C4-2B (cell line): ENCODE data around the gene NUDT22.
A peak's percentile ranks its signal among the peaks of the same experiment; 100 is the strongest.

ENCODE experiments used
- H3K27ac ChIP-seq: fragments of 450-650 bp; 2 replicates; pipeline ENCODE4 v1.5.1; 2017
- ZFX ChIP-seq: fragments of 450-650 bp; IDR thresholded peaks from 2 replicates; pipeline ENCODE4 v1.6.1; 2017
- TF ChIP-seq, protein P1 (sequence below): fragments of 450-650 bp; conservative IDR thresholded peaks from 2 replicates; pipeline ENCODE4 v1.5.1; 2017; ENCODE audit warnings: mild to moderate bottlenecking

The NUDT22 gene

DNA sequence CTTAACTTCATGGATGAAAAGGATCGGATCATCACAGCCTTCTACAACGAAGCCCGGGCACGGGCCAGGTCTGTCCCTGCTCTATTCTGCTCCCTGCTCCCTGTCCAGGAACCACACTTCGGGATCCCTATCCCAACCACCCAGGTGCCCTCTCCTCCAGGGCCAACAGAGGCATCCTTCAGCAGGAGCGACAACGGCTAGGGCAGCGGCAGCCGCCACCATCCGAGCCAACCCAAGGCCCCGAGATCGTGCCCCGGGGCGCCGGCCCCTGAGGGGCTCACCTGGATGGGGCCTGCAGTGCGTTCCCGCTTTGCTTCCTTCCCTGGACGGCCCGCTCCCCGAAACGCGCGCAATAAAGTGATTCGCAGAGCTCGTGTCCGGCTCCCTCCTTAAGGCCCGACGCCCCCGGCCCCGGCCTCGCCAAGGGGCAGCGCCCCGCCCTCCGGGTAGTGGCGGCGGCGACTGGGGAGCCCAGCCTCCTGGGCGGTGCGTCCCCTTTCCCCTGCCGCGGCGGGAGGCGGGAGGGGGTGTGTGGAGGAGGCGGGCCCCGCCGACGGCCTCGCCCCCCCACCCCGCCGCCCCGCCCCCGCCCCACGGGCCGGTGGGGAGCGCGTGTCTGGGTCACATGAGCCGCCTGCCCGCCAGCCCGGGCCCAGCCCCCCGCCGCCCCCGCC is 8.0 kb downstream of the NUDT22 start, which contains the start of gene VEGFB:
Gene VEGFB, plus strand, starts transcription at position 672 of the 674 bp plus-strand sequence. CDS start 250 bp downstream, outside the sequence.
- no peak for TF ChIP-seq ZFX
- TF ChIP-seq, protein P1, sequence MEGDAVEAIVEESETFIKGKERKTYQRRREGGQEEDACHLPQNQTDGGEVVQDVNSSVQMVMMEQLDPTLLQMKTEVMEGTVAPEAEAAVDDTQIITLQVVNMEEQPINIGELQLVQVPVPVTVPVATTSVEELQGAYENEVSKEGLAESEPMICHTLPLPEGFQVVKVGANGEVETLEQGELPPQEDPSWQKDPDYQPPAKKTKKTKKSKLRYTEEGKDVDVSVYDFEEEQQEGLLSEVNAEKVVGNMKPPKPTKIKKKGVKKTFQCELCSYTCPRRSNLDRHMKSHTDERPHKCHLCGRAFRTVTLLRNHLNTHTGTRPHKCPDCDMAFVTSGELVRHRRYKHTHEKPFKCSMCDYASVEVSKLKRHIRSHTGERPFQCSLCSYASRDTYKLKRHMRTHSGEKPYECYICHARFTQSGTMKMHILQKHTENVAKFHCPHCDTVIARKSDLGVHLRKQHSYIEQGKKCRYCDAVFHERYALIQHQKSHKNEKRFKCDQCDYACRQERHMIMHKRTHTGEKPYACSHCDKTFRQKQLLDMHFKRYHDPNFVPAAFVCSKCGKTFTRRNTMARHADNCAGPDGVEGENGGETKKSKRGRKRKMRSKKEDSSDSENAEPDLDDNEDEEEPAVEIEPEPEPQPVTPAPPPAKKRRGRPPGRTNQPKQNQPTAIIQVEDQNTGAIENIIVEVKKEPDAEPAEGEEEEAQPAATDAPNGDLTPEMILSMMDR = no peak
- H3K27ac ChIP-seq = peak within 1 kb of the TSS; percentile 47

DNA sequence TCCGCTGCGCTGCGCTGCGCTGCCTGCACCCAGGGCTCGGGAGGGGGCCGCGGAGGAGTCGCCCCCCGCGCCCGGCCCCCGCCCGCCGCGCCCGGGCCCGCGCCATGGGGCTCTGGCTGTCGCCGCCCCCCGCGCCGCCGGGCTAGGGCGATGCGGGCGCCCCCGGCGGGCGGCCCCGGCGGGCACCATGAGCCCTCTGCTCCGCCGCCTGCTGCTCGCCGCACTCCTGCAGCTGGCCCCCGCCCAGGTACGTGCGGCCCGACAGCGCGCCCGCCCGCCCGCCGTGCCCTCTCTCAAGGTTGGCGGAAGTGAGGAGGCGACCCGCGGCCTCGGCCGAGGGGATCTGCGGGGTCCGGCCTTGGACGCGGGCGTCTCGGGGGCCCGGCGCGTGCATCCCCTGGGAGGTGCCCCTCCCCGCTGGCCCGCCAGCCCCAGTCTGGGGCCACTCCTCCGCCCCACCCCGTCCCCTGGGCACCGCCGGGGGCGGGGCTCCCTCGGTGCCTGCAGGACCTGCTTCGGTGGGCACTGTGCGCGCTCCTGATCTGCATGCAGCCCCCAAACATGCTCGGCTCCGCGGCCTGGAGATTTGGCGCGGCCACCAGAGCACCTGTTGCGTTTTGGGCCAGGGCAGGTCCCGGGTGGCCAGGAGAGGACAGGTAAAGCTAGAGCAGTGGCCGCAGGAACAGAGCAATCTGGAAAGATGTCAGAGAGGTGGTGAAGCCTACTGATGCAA is 8.7 kb downstream of the NUDT22 start:
- H3K27ac ChIP-seq = peak overlapping the region; percentile 47
- no peak for TF ChIP-seq ZFX
- TF ChIP-seq, protein P1 = no peak

DNA sequence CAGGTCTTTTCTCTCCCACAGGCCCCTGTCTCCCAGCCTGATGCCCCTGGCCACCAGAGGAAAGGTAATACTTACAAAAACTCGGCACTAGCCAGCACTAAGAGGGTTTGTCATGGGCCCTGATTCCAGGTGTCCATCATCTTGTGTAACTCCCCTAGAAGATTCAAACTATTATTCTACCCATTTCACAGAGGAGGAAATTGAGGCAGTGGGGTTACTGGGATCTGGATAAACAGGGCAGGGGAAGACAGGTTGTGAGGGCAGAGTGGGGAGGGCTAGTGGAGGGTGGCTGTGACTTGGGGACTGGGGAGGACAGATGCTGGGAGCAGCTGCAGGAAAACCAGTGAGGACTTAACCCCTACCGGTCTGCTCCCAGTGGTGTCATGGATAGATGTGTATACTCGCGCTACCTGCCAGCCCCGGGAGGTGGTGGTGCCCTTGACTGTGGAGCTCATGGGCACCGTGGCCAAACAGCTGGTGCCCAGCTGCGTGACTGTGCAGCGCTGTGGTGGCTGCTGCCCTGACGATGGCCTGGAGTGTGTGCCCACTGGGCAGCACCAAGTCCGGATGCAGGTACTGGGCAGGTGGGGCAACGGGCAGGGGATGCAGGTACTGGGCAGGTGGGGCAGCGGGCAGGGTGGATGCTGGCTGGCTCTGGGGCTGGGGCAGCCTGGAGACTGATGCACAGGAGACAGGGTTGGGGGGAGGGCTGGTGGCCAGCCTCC is 9.5 kb downstream of the NUDT22 start:
- H3K27ac ChIP-seq = peak overlapping the region; percentile 47
- TF ChIP-seq, protein P1 = no peak
- TF ChIP-seq ZFX = no peak

DNA sequence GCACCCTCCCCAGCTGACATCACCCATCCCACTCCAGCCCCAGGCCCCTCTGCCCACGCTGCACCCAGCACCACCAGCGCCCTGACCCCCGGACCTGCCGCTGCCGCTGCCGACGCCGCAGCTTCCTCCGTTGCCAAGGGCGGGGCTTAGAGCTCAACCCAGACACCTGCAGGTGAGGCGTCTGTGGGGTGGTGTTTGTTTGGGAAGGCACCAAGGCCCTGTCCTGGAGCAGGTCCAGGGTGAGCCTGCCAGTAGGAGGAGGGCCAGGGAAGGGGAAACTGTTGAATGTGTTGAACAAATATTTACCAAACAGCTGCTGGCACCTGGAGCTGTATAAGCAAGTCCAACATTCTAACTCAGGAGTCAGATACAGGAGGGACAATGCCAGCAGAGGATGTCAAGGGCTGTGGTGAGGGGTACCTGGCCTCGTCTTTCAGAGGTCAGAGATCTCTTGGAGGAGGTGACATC is 11.4 kb downstream of the NUDT22 start:
- TF ChIP-seq, protein P1 = no peak
- no peak for TF ChIP-seq ZFX
- H3K27ac ChIP-seq = peak overlapping the region; percentile 35; the same call in 1 of the 2 replicates

DNA sequence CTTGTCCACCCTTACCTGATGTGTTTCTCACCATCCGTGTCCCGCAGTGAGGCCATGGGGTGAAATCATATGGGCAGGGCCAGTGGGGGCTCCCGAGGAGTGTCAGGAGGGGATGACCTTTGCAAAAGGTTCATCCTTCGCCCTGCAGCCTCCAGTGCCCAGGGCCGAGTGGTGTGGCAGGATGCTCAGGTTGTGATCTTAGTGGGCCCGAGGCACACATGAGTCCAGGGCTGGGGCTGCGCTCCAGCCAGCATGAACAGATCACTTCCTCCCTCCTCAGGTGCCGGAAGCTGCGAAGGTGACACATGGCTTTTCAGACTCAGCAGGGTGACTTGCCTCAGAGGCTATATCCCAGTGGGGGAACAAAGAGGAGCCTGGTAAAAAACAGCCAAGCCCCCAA is 12.0 kb downstream of the NUDT22 start:
- no peak for TF ChIP-seq ZFX
- TF ChIP-seq, protein P1 = no peak
- H3K27ac ChIP-seq = peak overlapping the region; percentile 35; the same call in 1 of the 2 replicates

DNA sequence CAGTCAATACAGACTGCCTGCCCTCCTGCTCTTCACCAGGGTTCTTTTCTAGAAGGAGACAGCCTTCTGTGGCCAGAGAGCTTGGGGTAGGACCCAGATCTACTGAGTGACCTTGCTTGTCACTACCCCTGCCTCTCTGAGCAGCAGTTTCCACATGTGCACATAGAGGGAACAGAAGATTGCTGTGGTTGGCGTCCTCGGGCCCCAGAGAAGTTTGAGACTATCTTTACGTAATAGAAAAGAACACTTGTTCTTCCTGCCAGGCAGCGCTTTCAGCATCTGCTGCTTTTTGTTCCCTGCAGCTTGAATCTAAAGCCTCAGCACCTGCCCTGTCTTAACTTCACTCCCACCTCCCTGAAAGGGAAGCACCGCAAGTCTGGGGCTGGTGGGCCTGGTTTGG is 12.9 kb downstream of the NUDT22 start:
- no peak for TF ChIP-seq ZFX
- TF ChIP-seq, protein P1 = no peak

More for the DNA sequence above, 12.9 kb downstream of the NUDT22 start:
- no peak overlapping the region for H3K27ac ChIP-seq
